Right cardiac atrium (tissue), 5 donors: ENCODE results near the gene HECTD3. TPM values are rescaled to one million over a fixed set of nuclear protein-coding genes. Genes with fewer than 3 reads are reported as not detected.
A peak's percentile ranks its signal among the peaks of the same experiment; 100 is the strongest.
"Not testable (repeated sequence)": the region's sequence is repeated elsewhere in the genome, so short reads cannot be mapped to it uniquely, and the experiment has no call there.

Experiments used
- ATAC-seq, 2 donors: fragments of 200-7000 bp; cut with Tn5 transposase; one replicate each; pipeline versions ENCODE4 v1.8.0 to v1.9.1; 2020; ENCODE audit warnings: moderate library complexity in 2 of 2, mild to moderate bottlenecking in 1 of 2
- DNase-seq, 3 donors: peaks; one replicate each; pipeline ENCODE4 v3.0.0-alpha.2; 2020
- H3K27ac ChIP-seq: one replicate; pipeline ENCODE4 v1.5.1; 2013; ENCODE audit warnings: mild to moderate bottlenecking, low read length, control low read depth, moderate library complexity
- H3K27me3 ChIP-seq: one replicate; pipeline ENCODE4 v1.6.1; 2013; ENCODE audit not compliant: control insufficient read depth, insufficient read depth
- H3K4me1 ChIP-seq: one replicate; pipeline ENCODE4 v1.6.1; 2013; ENCODE audit warnings: low read length; ENCODE audit not compliant: control insufficient read depth, insufficient read depth
- H3K4me3 ChIP-seq: one replicate; pipeline ENCODE4 v1.5.1; 2013; ENCODE audit warnings: low read length, control low read depth
- H3K9me3 ChIP-seq: one replicate; pipeline ENCODE4 v1.6.1; 2013; ENCODE audit warnings: low read length; ENCODE audit not compliant: control insufficient read depth
- WGBS: extraction: QIAGEN DNeasy Blood & Tissue Kit; methylation state at CpG from one replicate; pipeline ENCODE4 v1.1.7; 2013; 5-methylcytosine and 5-hydroxymethylcytosine counted together
- intact Hi-C, 4 donors: fragments of 100-400 bp; cut with DNase I; formaldehyde crosslinking; loops; one replicate each; pipeline versions ENCODE4 v1.11.0 to v1.14.0; 2022 to 2023
- polyA plus RNA-seq: library from polyadenylated mRNA; stranded (reverse); fragments of 200-250 nt; gene quantifications from one replicate; pipeline ENCODE4 v1.2.3, GENCODE V29; 2013
- total RNA-seq, 4 donors: library from RNA; stranded (reverse); fragmentation: NEBNext Ultra II Directional; extraction: Animal tissue kit (Norgen Biotek cat#: 25700); gene quantifications; one replicate each; pipeline ENCODE4 v1.2.1, GENCODE V29; 2021
- donor health status: healthy with polysubstance abuse.
- donor health status: DM: no; HTN: yes; CAD: no.
- donor health status: DM: no; HTN: no; CAD: no.
- donor health status: DM: no; HTN: yes; CAD: no; lungs with severe emphysema.
- donor health status: DM: yes; HTN: yes; CAD: no.

The HECTD3 gene
- total and polyA plus RNA-seq, 5 donors: 16.5 to 22.3 (median 18.5) TPM

- H3K27me3 ChIP-seq: no peaks in the 10 kb centered on the region
- peaks cover under 1% of the 10 kb centered on the region for H3K4me1 ChIP-seq
- 82% methylated on average over 7 of the region's 7 CpGs for WGBS
- ATAC-seq (no peak), DNase-seq (no peak)
- no peak overlapping the region for H3K4me3 ChIP-seq
- no peak overlapping the region for H3K27ac ChIP-seq
- no peaks in the 10 kb centered on the region for H3K9me3 ChIP-seq
- intact Hi-C loops: loop anchor here in 1 of 4 donors (10.0 kb wide), 1 partner anchor 170 kb away; no protein-coding TSS in a partner anchor
Measured at GRCh38 chr1:45004281-45004920, 6.7 kb downstream of the HECTD3 start.

GRCh38 chr1:45003741-45004140, 7.4 kb downstream of the HECTD3 start:
- Histone ChIP-seq H3K9me3 (no peaks in the 10 kb centered on the region), H3K4me1 (no peaks in the 10 kb centered on the region), H3K27ac (no peak overlapping the region), H3K27me3 (no peaks in the 10 kb centered on the region), H3K4me3 (no peak overlapping the region)
- WGBS: 90% methylated on average over 14 of the region's 14 CpGs
- intact Hi-C loops: loop anchor here in 1 of 4 donors (10.0 kb wide), 1 partner anchor 169 kb away; no protein-coding TSS in a partner anchor
- DNase-seq (no peak), ATAC-seq (no peak)

GRCh38 chr1:45002650-45003645, 8.2 kb downstream of the HECTD3 start:
- intact Hi-C loops: loop anchor here in 1 of 4 donors (10.0 kb wide), 1 partner anchor 168 kb away; no protein-coding TSS in a partner anchor
- no peak overlapping the region for H3K4me3 ChIP-seq
- WGBS: 91% methylated on average over 17 of the region's 17 CpGs
- H3K27me3 ChIP-seq: no peaks in the 10 kb centered on the region
- H3K27ac ChIP-seq: no peak overlapping the region
- DNase-seq (no peak), ATAC-seq (no peak)
- H3K4me1 ChIP-seq: no peaks in the 10 kb centered on the region
- H3K9me3 ChIP-seq: no peaks in the 10 kb centered on the region

GRCh38 chr1:45001576-45001975, 9.5 kb downstream of the HECTD3 start:
- not testable (repeated sequence) for DNase-seq, H3K4me3 ChIP-seq, ATAC-seq, H3K9me3 ChIP-seq, H3K27ac ChIP-seq, H3K27me3 ChIP-seq, H3K4me1 ChIP-seq
- intact Hi-C loops: loop anchor here in 1 of 4 donors (10.0 kb wide), 1 partner anchor 167 kb away; no protein-coding TSS in a partner anchor
- 85% methylated on average over 8 of the region's 8 CpGs for WGBS

- Histone ChIP-seq H3K9me3 (no peaks in the 10 kb centered on the region), H3K27me3 (no peaks in the 10 kb centered on the region), H3K27ac (no peak overlapping the region), H3K4me1 (no peaks in the 10 kb centered on the region), H3K4me3 (no peak overlapping the region)
- WGBS: 66% methylated on average over 7 of the region's 7 CpGs
- intact Hi-C loops: loop anchor here in 1 of 4 donors (10.0 kb wide), 1 partner anchor 166 kb away; no protein-coding TSS in a partner anchor
- ATAC-seq (peak; percentile 60 to 61), DNase-seq (peak in 1 of 3 donors; percentile 65)
Measured at GRCh38 chr1:45001011-45001481, 10.1 kb downstream of the HECTD3 start.

GRCh38 chr1:44999232-44999631, 11.9 kb downstream of the HECTD3 start:
- Histone ChIP-seq H3K27ac (no peak overlapping the region), H3K9me3 (no peaks in the 10 kb centered on the region), H3K4me3 (no peak overlapping the region), H3K27me3 (no peaks in the 10 kb centered on the region), H3K4me1 (no peaks in the 10 kb centered on the region)
- intact Hi-C loops: no loop called here
- 77% methylated on average over 3 of the region's 3 CpGs for WGBS
- no peak for DNase-seq
- no peak for ATAC-seq

GRCh38 chr1:44995467-44996238, 15.5 kb downstream of the HECTD3 start:
- ATAC-seq (no peak), DNase-seq (no peak)
- intact Hi-C loops: no loop called here
- Histone ChIP-seq H3K4me3 (no peak overlapping the region), H3K27ac (no peak overlapping the region), H3K9me3 (no peaks in the 10 kb centered on the region), H3K4me1 (peaks cover 1% of the 10 kb centered on the region), H3K27me3 (no peaks in the 10 kb centered on the region)
- WGBS: 96% methylated on average over 7 of the region's 7 CpGs

GRCh38 chr1:44994309-44994898, 16.7 kb downstream of the HECTD3 start:
- WGBS: 62% methylated on average over 7 of the region's 7 CpGs

GRCh38 chr1:44988531-44989156, 22.5 kb downstream of the HECTD3 start:
- intact Hi-C loops: loop anchor here in 1 of 4 donors (10.0 kb wide), 1 partner anchor 154 kb away; no protein-coding TSS in a partner anchor
- H3K27me3 ChIP-seq: no peaks in the 10 kb centered on the region
- DNase-seq (no peak), ATAC-seq (no peak)
- H3K9me3 ChIP-seq: no peaks in the 10 kb centered on the region
- 88% methylated on average over 24 of the region's 24 CpGs for WGBS
- peaks cover 4% of the 10 kb centered on the region for H3K4me1 ChIP-seq
- H3K27ac ChIP-seq: no peak overlapping the region
- no peak overlapping the region for H3K4me3 ChIP-seq

More at GRCh38 chr1:44994309-44994898, 16.7 kb downstream of the HECTD3 start:
- Histone ChIP-seq H3K9me3 (no peaks in the 10 kb centered on the region), H3K27me3 (no peaks in the 10 kb centered on the region), H3K4me3 (no peak overlapping the region), H3K27ac (no peak overlapping the region), H3K4me1 (peaks cover 1% of the 10 kb centered on the region)
- intact Hi-C loops: no loop called here
- ATAC-seq (peak; percentile 53 to 63), DNase-seq (no peak)
